ENCODE data around the gene AP2A1.

The AP2A1 gene

GRCh38 chr19:49838885-49839588, 72.2 kb downstream of the AP2A1 start:
- Histone ChIP-seq H3K27me3 (ENCODE audit: control insufficient read depth in 1 of 2, insufficient read depth in 1 of 2, low read length in 2 of 2) (no peaks in the 10 kb centered on the region), H3K18ac (ENCODE audit: low read depth in 1 of 2, low read length in 2 of 2) (no peak overlapping the region), H3K4me2 (ENCODE audit: low read length, poor library complexity, severe bottlenecking) (no peak overlapping the region), H3K4me1 (ENCODE audit: control insufficient read depth, insufficient read depth, low read depth, low read length) (peaks cover 16% of the 10 kb centered on the region), H3K79me1 (replicated peaks; ENCODE audit: low read length, poor library complexity, severe bottlenecking) (peaks cover 29% of the 10 kb centered on the region), H3K36me3 (ENCODE audit: control insufficient read depth in 1 of 2, insufficient read depth in 2 of 2, low read depth in 1 of 2, low read length in 2 of 2) (peaks cover 68 to 71% of the 10 kb centered on the region in 2 experiments), H4K8ac (ENCODE audit: low read length) (no peak overlapping the region), H2BK15ac (ENCODE audit: low read depth, poor library complexity, severe bottlenecking) (no peak overlapping the region), H2AFZ (ENCODE audit: low read depth, low read length) (no peak overlapping the region), H3K23ac (ENCODE audit: low read length in 2 of 2) (no peak overlapping the region), H3K9ac (ENCODE audit: low read length) (no peak overlapping the region), H2BK120ac (ENCODE audit: low read depth, low read length) (no peak overlapping the region), H2AK5ac (ENCODE audit: low read length, severe bottlenecking) (no peak overlapping the region), H3K14ac (ENCODE audit: low read length in 2 of 2) (no peak overlapping the region), H2BK5ac (ENCODE audit: low read depth, low read length, poor library complexity, severe bottlenecking) (no peak overlapping the region), H3K9me3 (ENCODE audit: control insufficient read depth, low read length) (no peaks in the 10 kb centered on the region), H3K27ac (ENCODE audit: low read length, poor library complexity, severe bottlenecking) (no peak overlapping the region), H4K91ac (ENCODE audit: low read length) (no peak overlapping the region), H2BK12ac (ENCODE audit: low read length in 2 of 2) (no peak overlapping the region), H3K4ac (ENCODE audit: low read depth in 1 of 2, low read length in 2 of 2) (no peak overlapping the region), H3K4me3 (ENCODE audit: insufficient read depth in 1 of 2, low read depth in 1 of 2, low read length in 2 of 2) (no peak overlapping the region)
- no peak for DNase-seq
- WGBS: 97% methylated on average over 16 of the region's 18 CpGs

- Histone ChIP-seq H3K4me3 (ENCODE audit: insufficient read depth in 1 of 2, low read depth in 1 of 2, low read length in 2 of 2) (no peak overlapping the region), H3K9me3 (ENCODE audit: control insufficient read depth, low read length) (no peaks in the 10 kb centered on the region), H3K27me3 (ENCODE audit: control insufficient read depth in 1 of 2, insufficient read depth in 1 of 2, low read length in 2 of 2) (no peaks in the 10 kb centered on the region), H3K9ac (ENCODE audit: low read length) (no peak overlapping the region), H2AK5ac (ENCODE audit: low read length, severe bottlenecking) (no peak overlapping the region), H3K18ac (ENCODE audit: low read depth in 1 of 2, low read length in 2 of 2) (no peak overlapping the region), H3K36me3 (ENCODE audit: control insufficient read depth in 1 of 2, insufficient read depth in 2 of 2, low read depth in 1 of 2, low read length in 2 of 2) (peaks cover 61 to 64% of the 10 kb centered on the region in 2 experiments), H3K4me1 (ENCODE audit: control insufficient read depth, insufficient read depth, low read depth, low read length) (peaks cover 16% of the 10 kb centered on the region), H2BK120ac (ENCODE audit: low read depth, low read length) (no peak overlapping the region), H4K91ac (ENCODE audit: low read length) (no peak overlapping the region), H3K4me2 (ENCODE audit: low read length, poor library complexity, severe bottlenecking) (no peak overlapping the region), H3K14ac (ENCODE audit: low read length in 2 of 2) (no peak overlapping the region), H2BK15ac (ENCODE audit: low read depth, poor library complexity, severe bottlenecking) (no peak overlapping the region), H4K8ac (ENCODE audit: low read length) (no peak overlapping the region), H3K79me1 (replicated peaks; ENCODE audit: low read length, poor library complexity, severe bottlenecking) (peaks cover 24% of the 10 kb centered on the region), H2BK12ac (ENCODE audit: low read length in 2 of 2) (no peak overlapping the region), H3K4ac (ENCODE audit: low read depth in 1 of 2, low read length in 2 of 2) (no peak overlapping the region), H3K27ac (ENCODE audit: low read length, poor library complexity, severe bottlenecking) (no peak overlapping the region), H2BK5ac (ENCODE audit: low read depth, low read length, poor library complexity, severe bottlenecking) (no peak overlapping the region), H3K23ac (ENCODE audit: low read length in 2 of 2) (no peak overlapping the region), H2AFZ (ENCODE audit: low read depth, low read length) (no peak overlapping the region)
- no peak for DNase-seq
- 97% methylated on average over 11 of the region's 11 CpGs for WGBS
These were observed 72.9 kb downstream of the AP2A1 start for GRCh38 chr19:49839713-49840112.

GRCh38 chr19:49840321-49840720, 73.5 kb downstream of the AP2A1 start:
- no peak overlapping the region for H2BK5ac ChIP-seq (ENCODE audit: low read depth, low read length, poor library complexity, severe bottlenecking)
- 95% methylated on average over 11 of the region's 11 CpGs for WGBS
- H2BK15ac ChIP-seq (ENCODE audit: low read depth, poor library complexity, severe bottlenecking): no peak overlapping the region
- H3K27ac ChIP-seq (ENCODE audit: low read length, poor library complexity, severe bottlenecking): no peak overlapping the region
- H3K18ac ChIP-seq (ENCODE audit: low read depth in 1 of 2, low read length in 2 of 2): no peak overlapping the region
- no peaks in the 10 kb centered on the region for H3K9me3 ChIP-seq (ENCODE audit: control insufficient read depth, low read length)
- H2BK120ac ChIP-seq (ENCODE audit: low read depth, low read length): no peak overlapping the region
- no peak overlapping the region for H3K4me2 ChIP-seq (ENCODE audit: low read length, poor library complexity, severe bottlenecking)
- no peak overlapping the region for H4K91ac ChIP-seq (ENCODE audit: low read length)
- peaks cover 16% of the 10 kb centered on the region for H3K4me1 ChIP-seq (ENCODE audit: control insufficient read depth, insufficient read depth, low read depth, low read length)
- H3K23ac ChIP-seq (ENCODE audit: low read length in 2 of 2): no peak overlapping the region
- no peak overlapping the region for H3K4ac ChIP-seq (ENCODE audit: low read depth in 1 of 2, low read length in 2 of 2)
- peaks cover 20% of the 10 kb centered on the region for H3K79me1 ChIP-seq (replicated peaks; ENCODE audit: low read length, poor library complexity, severe bottlenecking)
- no peak overlapping the region for H2BK12ac ChIP-seq (ENCODE audit: low read length in 2 of 2)
- no peak overlapping the region for H3K14ac ChIP-seq (ENCODE audit: low read length in 2 of 2)
- H3K4me3 ChIP-seq (ENCODE audit: insufficient read depth in 1 of 2, low read depth in 1 of 2, low read length in 2 of 2): no peak overlapping the region
- peaks cover 55 to 58% of the 10 kb centered on the region in 2 experiments for H3K36me3 ChIP-seq (ENCODE audit: control insufficient read depth in 1 of 2, insufficient read depth in 2 of 2, low read depth in 1 of 2, low read length in 2 of 2)
- no peaks in the 10 kb centered on the region for H3K27me3 ChIP-seq (ENCODE audit: control insufficient read depth in 1 of 2, insufficient read depth in 1 of 2, low read length in 2 of 2)
- no peak overlapping the region for H2AFZ ChIP-seq (ENCODE audit: low read depth, low read length)
- no peak overlapping the region for H2AK5ac ChIP-seq (ENCODE audit: low read length, severe bottlenecking)
- H3K9ac ChIP-seq (ENCODE audit: low read length): no peak overlapping the region
- no peak for DNase-seq
- H4K8ac ChIP-seq (ENCODE audit: low read length): no peak overlapping the region

GRCh38 chr19:49840736-49841249, 74.0 kb downstream of the AP2A1 start:
- Histone ChIP-seq H3K4me3 (ENCODE audit: insufficient read depth in 1 of 2, low read depth in 1 of 2, low read length in 2 of 2) (no peak overlapping the region), H3K14ac (ENCODE audit: low read length in 2 of 2) (no peak overlapping the region), H3K9ac (ENCODE audit: low read length) (no peak overlapping the region), H3K9me3 (ENCODE audit: control insufficient read depth, low read length) (no peaks in the 10 kb centered on the region), H4K91ac (ENCODE audit: low read length) (no peak overlapping the region), H2BK5ac (ENCODE audit: low read depth, low read length, poor library complexity, severe bottlenecking) (no peak overlapping the region), H2BK12ac (ENCODE audit: low read length in 2 of 2) (no peak overlapping the region), H2AK5ac (ENCODE audit: low read length, severe bottlenecking) (no peak overlapping the region), H2BK120ac (ENCODE audit: low read depth, low read length) (no peak overlapping the region), H3K36me3 (ENCODE audit: control insufficient read depth in 1 of 2, insufficient read depth in 2 of 2, low read depth in 1 of 2, low read length in 2 of 2) (peaks cover 50 to 55% of the 10 kb centered on the region in 2 experiments), H2AFZ (ENCODE audit: low read depth, low read length) (no peak overlapping the region), H3K27ac (ENCODE audit: low read length, poor library complexity, severe bottlenecking) (no peak overlapping the region), H2BK15ac (ENCODE audit: low read depth, poor library complexity, severe bottlenecking) (no peak overlapping the region), H3K4me2 (ENCODE audit: low read length, poor library complexity, severe bottlenecking) (no peak overlapping the region), H3K23ac (ENCODE audit: low read length in 2 of 2) (no peak overlapping the region), H3K4me1 (ENCODE audit: control insufficient read depth, insufficient read depth, low read depth, low read length) (peaks cover 16% of the 10 kb centered on the region), H3K18ac (ENCODE audit: low read depth in 1 of 2, low read length in 2 of 2) (no peak overlapping the region), H3K27me3 (ENCODE audit: control insufficient read depth in 1 of 2, insufficient read depth in 1 of 2, low read length in 2 of 2) (no peaks in the 10 kb centered on the region), H4K8ac (ENCODE audit: low read length) (no peak overlapping the region), H3K79me1 (replicated peaks; ENCODE audit: low read length, poor library complexity, severe bottlenecking) (peaks cover 15% of the 10 kb centered on the region), H3K4ac (ENCODE audit: low read depth in 1 of 2, low read length in 2 of 2) (no peak overlapping the region)
- 94% methylated on average over 16 of the region's 17 CpGs for WGBS
- DNase-seq: no peak

Data from mesenchymal stem cell (in vitro differentiated cells and primary cell).